Measurements from ENCODE around the gene TMEM167B. TPM values are rescaled to one million over a fixed set of nuclear protein-coding genes. Genes with fewer than 3 reads are reported as not detected.

The TMEM167B gene
- total RNA-seq, 4 donors from 2014 or later, result 2.2 to 23.0 (median 18.8) TPM

DNA sequence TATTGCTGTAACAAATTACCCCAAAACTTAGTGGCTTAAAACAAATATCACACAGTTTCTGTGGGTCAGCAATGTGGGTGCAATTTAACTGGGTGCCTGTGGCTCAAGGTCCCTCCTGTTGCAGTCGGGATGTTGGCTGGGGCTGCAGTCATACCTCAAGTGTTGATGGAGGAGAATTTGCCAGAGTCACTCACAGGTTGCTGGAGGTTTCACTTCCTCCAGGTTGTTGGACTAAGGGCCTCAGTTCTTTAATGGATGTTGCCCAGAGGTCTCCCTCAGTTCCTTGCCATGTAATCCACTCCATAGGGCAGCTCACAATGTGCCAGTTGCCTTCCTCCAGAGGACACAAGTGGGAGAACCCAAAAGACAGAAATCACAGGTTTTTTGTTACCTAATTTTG, 12.2 kb upstream of the TMEM167B start:
- H3K36me3 ChIP-seq, result no peaks in the 10 kb centered on the region
- H3K27ac ChIP-seq, result no peak overlapping the region
- intact Hi-C loops (cut with DNase I; ENCODE audit: low total_unique reads) (no loop called here), in situ Hi-C loops (cut with MboI; ENCODE audit: low pct_ligation_motif_present in 1 of 4, low pct_unique_long_range_greater_than_20kb in 1 of 4, low sequenced_read_pairs in 3 of 4) (no loop called here)
- H3K27me3 ChIP-seq, result no peaks in the 10 kb centered on the region
- H3K4me1 ChIP-seq, result peaks cover 0 to 18% (median 11%) of the 10 kb centered on the region in 4 donors
- WGBS, 2 donors (ENCODE audit: low coverage in 1 of 2), result 68% methylated on average over 1 of the region's 1 CpG; no CpG with 5 or more reads in 1 of the 2 donors
- no peaks in the 10 kb centered on the region for H3K9me3 ChIP-seq
- DNase-seq, result no peak
- no peak for TF ChIP-seq POLR2AphosphoS5 (IDR thresholded peaks at IDR 0.05)
- no peak overlapping the region for H3K4me3 ChIP-seq

DNA sequence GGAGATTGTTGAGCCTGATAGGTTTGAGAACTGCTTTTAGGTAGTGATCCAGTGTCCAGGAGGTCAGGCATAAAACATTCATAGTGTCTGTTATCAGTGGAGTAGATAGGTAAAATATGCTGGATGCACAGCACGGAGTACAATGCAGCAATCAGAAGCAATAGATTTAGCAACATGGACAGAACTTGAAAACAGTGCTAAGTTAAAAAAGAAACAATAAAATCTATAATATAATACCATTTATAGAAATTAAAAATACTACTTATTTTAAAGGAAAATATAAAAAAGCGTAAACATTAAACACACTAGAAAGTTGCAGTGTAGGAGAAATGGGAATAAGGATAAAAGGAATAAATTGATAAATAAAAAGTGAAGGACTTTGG, 11.3 kb upstream of the TMEM167B start:
- Histone ChIP-seq H3K4me3 (no peak overlapping the region), H3K27me3 (no peaks in the 10 kb centered on the region), H3K36me3 (no peaks in the 10 kb centered on the region), H3K9me3 (no peaks in the 10 kb centered on the region), H3K4me1 (peaks cover 0 to 18% (median 11%) of the 10 kb centered on the region in 4 donors), H3K27ac (no peak overlapping the region)
- 93 to 100% methylated on average over 2 of the region's 2 CpGs for WGBS, 2 donors (ENCODE audit: low coverage in 1 of 2)
- DNase-seq, result no peak
- no peak for TF ChIP-seq POLR2A (IDR thresholded peaks at IDR 0.05)
- intact Hi-C loops (cut with DNase I; ENCODE audit: low total_unique reads) (no loop called here), in situ Hi-C loops (cut with MboI; ENCODE audit: low pct_ligation_motif_present in 1 of 4, low pct_unique_long_range_greater_than_20kb in 1 of 4, low sequenced_read_pairs in 3 of 4) (no loop called here)

DNA sequence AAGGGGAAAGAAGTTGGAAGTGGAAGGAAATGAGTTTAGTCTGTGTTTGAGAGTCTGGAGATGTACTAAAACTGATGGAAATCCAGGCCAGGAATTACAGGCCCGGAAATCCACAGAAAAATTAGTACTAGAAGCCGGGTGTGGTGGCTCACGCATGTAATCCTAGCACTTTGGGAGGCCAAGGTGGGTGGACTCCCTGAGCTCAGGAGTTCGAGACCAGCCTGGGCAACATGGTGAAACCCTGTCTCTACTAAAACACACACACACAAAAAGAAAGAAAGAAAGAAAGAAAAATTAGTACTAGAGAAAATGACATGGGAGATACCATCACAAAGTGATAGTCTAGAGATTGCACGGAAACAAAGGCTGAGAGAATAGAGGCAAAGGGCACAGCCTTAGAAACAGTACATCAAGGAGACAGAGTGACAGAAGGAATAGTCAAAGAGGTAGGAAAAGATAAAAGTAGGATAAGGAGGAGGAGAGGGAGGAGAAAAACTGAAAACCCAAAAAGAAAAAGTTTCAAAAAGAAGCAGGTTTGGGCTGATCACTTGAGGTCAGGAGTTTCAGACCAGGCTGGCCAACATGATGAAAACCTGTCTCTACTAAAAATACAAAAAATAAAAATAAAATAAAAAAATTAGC, 10.0 kb upstream of the TMEM167B start:
- WGBS, 2 donors (ENCODE audit: low coverage in 1 of 2), result 77 to 87% methylated on average over 4 to 5 of the region's 5 CpGs
- H3K4me3 ChIP-seq, result no peak overlapping the region
- no peaks in the 10 kb centered on the region for H3K27me3 ChIP-seq
- TF ChIP-seq POLR2A (IDR thresholded peaks at IDR 0.05) (no peak), POLR2AphosphoS5 (IDR thresholded peaks at IDR 0.05) (no peak), EP300 (IDR thresholded peaks at IDR 0.05; ENCODE audit: low read depth) (no peak)
- TF ChIP-seq, protein P1, sequence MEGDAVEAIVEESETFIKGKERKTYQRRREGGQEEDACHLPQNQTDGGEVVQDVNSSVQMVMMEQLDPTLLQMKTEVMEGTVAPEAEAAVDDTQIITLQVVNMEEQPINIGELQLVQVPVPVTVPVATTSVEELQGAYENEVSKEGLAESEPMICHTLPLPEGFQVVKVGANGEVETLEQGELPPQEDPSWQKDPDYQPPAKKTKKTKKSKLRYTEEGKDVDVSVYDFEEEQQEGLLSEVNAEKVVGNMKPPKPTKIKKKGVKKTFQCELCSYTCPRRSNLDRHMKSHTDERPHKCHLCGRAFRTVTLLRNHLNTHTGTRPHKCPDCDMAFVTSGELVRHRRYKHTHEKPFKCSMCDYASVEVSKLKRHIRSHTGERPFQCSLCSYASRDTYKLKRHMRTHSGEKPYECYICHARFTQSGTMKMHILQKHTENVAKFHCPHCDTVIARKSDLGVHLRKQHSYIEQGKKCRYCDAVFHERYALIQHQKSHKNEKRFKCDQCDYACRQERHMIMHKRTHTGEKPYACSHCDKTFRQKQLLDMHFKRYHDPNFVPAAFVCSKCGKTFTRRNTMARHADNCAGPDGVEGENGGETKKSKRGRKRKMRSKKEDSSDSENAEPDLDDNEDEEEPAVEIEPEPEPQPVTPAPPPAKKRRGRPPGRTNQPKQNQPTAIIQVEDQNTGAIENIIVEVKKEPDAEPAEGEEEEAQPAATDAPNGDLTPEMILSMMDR (IDR thresholded peaks at IDR 0.05), result no peak
- in situ Hi-C loops (cut with MboI; ENCODE audit: low pct_ligation_motif_present in 1 of 4, low pct_unique_long_range_greater_than_20kb in 1 of 4, low sequenced_read_pairs in 3 of 4) (no loop called here), intact Hi-C loops (cut with DNase I; ENCODE audit: low total_unique reads) (no loop called here)
- H3K36me3 ChIP-seq, result no peaks in the 10 kb centered on the region
- peak overlapping the region in 3 of 4 donors; percentile 33 to 54 (median 37) for H3K27ac ChIP-seq
- peaks cover 0 to 7% (median 3%) of the 10 kb centered on the region in 4 donors for H3K4me1 ChIP-seq
- no peaks in the 10 kb centered on the region for H3K9me3 ChIP-seq
- no peak for DNase-seq

DNA sequence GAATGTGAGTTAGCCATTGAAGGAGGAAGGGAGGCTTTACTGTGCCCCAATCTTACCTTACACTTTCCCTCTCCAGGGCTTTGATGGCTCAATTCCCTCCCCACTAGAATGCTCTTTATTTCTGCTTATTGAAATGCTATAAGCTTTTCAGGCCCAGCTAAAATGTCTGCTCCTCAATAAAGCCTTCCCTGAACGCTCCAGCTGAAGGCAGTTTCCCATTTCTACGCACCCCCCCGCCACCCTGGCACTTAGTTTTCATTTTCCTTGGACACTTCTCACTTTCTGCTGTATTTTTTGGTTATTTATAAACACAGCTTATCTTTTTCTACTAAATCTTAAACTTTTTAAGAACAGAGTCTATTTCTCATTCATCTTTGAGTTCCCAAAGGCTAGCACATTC, 7.1 kb upstream of the TMEM167B start:
- TF ChIP-seq, protein P1 (IDR thresholded peaks at IDR 0.05), result no peak
- no peak for TF ChIP-seq POLR2A (IDR thresholded peaks at IDR 0.05)
- DNase-seq, result no peak
- in situ Hi-C loops (cut with MboI; ENCODE audit: low pct_ligation_motif_present in 1 of 4, low pct_unique_long_range_greater_than_20kb in 1 of 4, low sequenced_read_pairs in 3 of 4) (no loop called here), intact Hi-C loops (cut with DNase I; ENCODE audit: low total_unique reads) (no loop called here)
- Histone ChIP-seq H3K36me3 (no peaks in the 10 kb centered on the region), H3K9me3 (no peaks in the 10 kb centered on the region), H3K4me1 (no peaks in the 10 kb centered on the region), H3K27me3 (no peaks in the 10 kb centered on the region), H3K27ac (peak overlapping the region in 1 of 4 donors; percentile 7), H3K4me3 (no peak overlapping the region)
- 79 to 91% methylated on average over 3 of the region's 3 CpGs for WGBS, 2 donors (ENCODE audit: low coverage in 1 of 2)

DNA sequence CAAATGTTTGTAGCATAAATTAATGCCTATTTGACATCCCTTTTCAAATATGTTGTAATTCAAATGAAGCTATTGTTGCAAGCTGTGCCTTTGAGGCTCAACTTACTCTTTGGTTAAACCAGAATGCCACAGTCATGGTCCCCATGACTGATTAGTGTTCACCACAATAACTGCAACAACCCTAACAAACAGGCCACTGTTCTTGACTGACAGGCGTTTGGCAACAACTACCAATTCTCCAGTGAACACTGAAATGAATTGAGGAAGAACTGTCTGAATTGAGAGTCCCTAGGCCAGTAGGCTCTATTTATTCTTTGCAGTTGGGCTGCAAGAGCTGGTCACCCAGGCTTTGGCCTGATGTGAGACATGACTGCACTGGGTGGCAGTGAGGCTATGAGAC, 6.6 kb upstream of the TMEM167B start:
- no peaks in the 10 kb centered on the region for H3K36me3 ChIP-seq
- H3K4me3 ChIP-seq, result no peak overlapping the region
- intact Hi-C loops (cut with DNase I; ENCODE audit: low total_unique reads) (no loop called here), in situ Hi-C loops (cut with MboI; ENCODE audit: low pct_ligation_motif_present in 1 of 4, low pct_unique_long_range_greater_than_20kb in 1 of 4, low sequenced_read_pairs in 3 of 4) (no loop called here)
- DNase-seq, result no peak
- 53% methylated on average over 1 of the region's 1 CpG; no CpG with 5 or more reads in 1 of the 2 donors for whole genome bisulfite sequencing, 2 donors (ENCODE audit: low coverage in 1 of 2)
- H3K27ac ChIP-seq, result no peak overlapping the region
- peaks cover 0 to 1% (median 0%) of the 10 kb centered on the region in 4 donors for H3K4me1 ChIP-seq
- no peaks in the 10 kb centered on the region for H3K9me3 ChIP-seq
- H3K27me3 ChIP-seq, result no peaks in the 10 kb centered on the region
- TF ChIP-seq, protein P1 (IDR thresholded peaks at IDR 0.05), result no peak
- no peak for TF ChIP-seq POLR2AphosphoS5 (IDR thresholded peaks at IDR 0.05)
- TF ChIP-seq POLR2A (IDR thresholded peaks at IDR 0.05), result no peak
- no peak for TF ChIP-seq EP300 (IDR thresholded peaks at IDR 0.05; ENCODE audit: low read depth)
